ENCODE results near the gene ZNF684.
"Not testable (repeated sequence)": the region's sequence is repeated elsewhere in the genome, so short reads cannot be mapped to it uniquely, and the experiment has no call there.

The ZNF684 gene

DNA sequence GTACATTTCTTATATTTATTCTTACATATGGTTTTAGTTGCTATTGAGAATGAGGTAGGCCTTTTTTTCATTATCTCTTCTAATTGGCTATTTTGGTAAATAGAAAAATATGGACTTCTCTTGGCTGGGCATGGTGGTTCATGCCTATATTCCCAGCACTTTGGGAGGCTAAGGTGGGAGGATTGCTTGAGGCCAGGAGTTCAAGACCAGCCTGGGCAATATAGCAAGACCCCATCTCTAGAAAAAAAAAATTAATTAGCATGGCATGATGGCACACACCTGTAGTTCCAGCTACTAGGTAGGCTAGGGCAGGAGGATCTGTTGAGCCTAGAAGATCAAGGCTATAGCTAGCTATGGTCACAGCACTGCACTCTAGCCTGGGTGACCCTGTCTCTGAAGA lies 3.2 kb downstream of the ZNF684 start:
- H3K27me3 ChIP-seq = no peaks in the 10 kb centered on the region
- H3K9ac ChIP-seq = no peak overlapping the region
- no peak overlapping the region for H3K4me2 ChIP-seq
- no peak overlapping the region for H3K27ac ChIP-seq
- H3K36me3 ChIP-seq = peaks cover 38% of the 10 kb centered on the region
- H4K20me1 ChIP-seq = no peaks in the 10 kb centered on the region
- TF ChIP-seq Cebpa-rat (IDR thresholded peaks at IDR 0.05) = no peak
- peaks cover 24% of the 10 kb centered on the region for H3K4me1 ChIP-seq
- H3K9me3 ChIP-seq = peaks cover 19% of the 10 kb centered on the region
- no peak overlapping the region for H3K4me3 ChIP-seq

DNA sequence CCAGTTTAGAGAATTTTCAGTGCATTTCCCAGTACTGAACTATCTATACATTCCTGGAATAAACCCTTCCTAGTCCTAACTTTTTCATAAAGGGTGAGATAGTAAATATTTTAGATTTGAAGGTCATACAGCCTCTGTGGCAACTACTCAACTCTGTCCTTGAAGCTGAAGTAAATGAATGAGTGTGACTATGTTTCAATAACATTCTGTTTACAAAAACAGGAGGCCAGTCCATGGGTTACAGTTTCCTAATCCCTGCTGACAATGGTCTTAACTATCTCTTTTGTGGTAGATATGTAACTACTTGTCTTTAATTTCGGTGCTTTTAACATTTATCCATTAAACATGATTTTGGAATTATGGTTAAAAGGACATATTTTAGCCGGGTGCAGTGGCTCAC lies 4.3 kb downstream of the ZNF684 start:
- Histone ChIP-seq H3K27ac (no peak overlapping the region), H3K4me3 (no peak overlapping the region), H4K20me1 (no peaks in the 10 kb centered on the region), H3K9me3 (peaks cover 19% of the 10 kb centered on the region), H3K36me3 (peaks cover 44% of the 10 kb centered on the region), H3K27me3 (no peaks in the 10 kb centered on the region), H3K4me1 (peaks cover 21% of the 10 kb centered on the region), H3K4me2 (no peak overlapping the region), H3K9ac (no peak overlapping the region)
- no peak for TF ChIP-seq Cebpa-rat (IDR thresholded peaks at IDR 0.05)

DNA sequence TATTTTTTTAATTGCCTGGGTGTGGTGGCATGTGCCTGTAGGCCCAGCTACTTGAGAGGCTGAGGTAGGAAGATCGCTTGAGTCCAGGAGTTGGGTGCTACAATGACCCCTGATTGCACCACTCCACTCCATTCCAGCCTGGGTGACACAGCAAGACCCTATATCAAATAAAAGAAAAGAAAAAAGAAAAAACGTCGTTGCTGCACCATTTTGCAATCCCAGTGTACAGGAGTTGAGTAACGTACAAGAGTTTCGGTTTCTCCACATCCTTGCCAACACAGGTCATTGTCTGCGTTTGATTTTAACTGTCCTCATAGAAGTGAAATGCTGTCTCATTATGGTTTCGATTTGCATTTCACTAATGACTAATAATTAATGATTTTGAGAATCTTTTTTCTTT lies 7.9 kb downstream of the ZNF684 start:
- Histone ChIP-seq H3K4me2 (no peak overlapping the region), H3K4me1 (no peaks in the 10 kb centered on the region), H3K36me3 (peaks cover 73% of the 10 kb centered on the region), H3K9me3 (peaks cover 27% of the 10 kb centered on the region), H3K4me3 (no peak overlapping the region), H4K20me1 (no peaks in the 10 kb centered on the region), H3K9ac (no peak overlapping the region), H3K27ac (no peak overlapping the region), H3K27me3 (no peaks in the 10 kb centered on the region)
- TF ChIP-seq Cebpa-rat (IDR thresholded peaks at IDR 0.05) = no peak

DNA sequence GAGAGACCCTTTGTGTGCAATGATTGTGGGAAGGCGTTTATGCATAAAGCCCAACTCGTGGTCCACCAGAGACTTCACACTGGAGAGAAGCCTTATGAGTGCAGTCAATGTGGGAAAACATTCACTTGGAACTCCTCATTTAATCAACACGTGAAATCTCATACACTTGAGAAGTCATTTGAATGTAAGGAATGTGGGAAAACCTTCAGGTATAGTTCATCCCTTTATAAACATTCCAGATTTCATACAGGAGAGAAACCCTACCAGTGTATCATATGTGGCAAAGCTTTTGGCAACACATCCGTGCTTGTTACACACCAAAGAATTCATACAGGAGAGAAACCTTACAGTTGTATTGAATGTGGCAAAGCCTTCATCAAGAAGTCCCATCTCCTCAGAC lies 15.5 kb downstream of the ZNF684 start:
- Histone ChIP-seq H3K9ac (no peak overlapping the region), H3K4me2 (no peak overlapping the region), H3K9me3 (peaks cover 51% of the 10 kb centered on the region), H3K27me3 (no peaks in the 10 kb centered on the region), H3K27ac (no peak overlapping the region), H3K36me3 (peaks cover 60% of the 10 kb centered on the region), H3K4me1 (no peaks in the 10 kb centered on the region), H4K20me1 (no peaks in the 10 kb centered on the region), H3K4me3 (no peak overlapping the region)
- TF ChIP-seq Cebpa-rat (IDR thresholded peaks at IDR 0.05) = no peak

DNA sequence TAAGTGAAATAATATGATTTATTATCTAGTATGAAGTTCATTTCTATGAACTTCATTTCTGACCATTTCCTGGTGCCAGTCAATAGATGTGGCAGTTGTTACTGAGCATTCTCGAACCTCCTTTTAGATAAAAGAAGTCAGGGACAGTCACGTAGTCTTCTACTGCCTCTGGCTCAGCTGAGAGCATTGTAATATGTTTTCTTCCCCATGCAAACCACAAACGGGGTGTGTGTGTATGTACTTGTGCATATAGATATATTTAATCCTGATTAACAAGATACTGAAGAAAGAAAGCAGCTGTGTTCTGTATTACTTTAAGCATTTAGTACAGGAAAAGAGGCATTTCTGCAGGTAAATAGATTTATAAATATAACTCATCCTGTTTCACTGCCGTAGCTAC lies 21.6 kb downstream of the ZNF684 start:
- no peak overlapping the region for H3K27ac ChIP-seq
- H4K20me1 ChIP-seq = no peaks in the 10 kb centered on the region
- H3K4me3 ChIP-seq = no peak overlapping the region
- H3K27me3 ChIP-seq = no peaks in the 10 kb centered on the region
- H3K4me2 ChIP-seq = no peak overlapping the region
- peaks cover 18% of the 10 kb centered on the region for H3K9me3 ChIP-seq
- H3K36me3 ChIP-seq = peaks cover 6% of the 10 kb centered on the region
- no peak overlapping the region for H3K9ac ChIP-seq
- H3K4me1 ChIP-seq = no peaks in the 10 kb centered on the region
- TF ChIP-seq Cebpa-rat (IDR thresholded peaks at IDR 0.05) = no peak

DNA sequence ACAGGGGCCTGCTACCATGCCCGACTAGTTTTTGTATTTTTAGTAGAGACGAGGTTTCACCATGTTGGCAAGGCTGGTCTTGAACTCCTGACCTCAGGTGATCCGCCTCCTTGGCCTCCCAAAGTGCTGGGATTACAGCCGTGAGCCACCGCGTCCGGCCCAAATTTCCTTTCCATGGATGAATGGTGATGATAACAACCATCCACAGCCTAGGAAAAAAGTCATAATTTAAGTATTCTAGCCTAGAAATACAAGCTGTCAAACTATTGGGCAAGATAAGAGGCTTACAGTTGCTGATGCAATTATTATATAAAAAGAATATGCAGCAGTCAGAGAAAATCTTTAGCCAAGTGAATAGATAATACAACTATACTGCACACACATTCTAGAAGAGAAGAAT lies 23.4 kb downstream of the ZNF684 start:
- H3K27me3 ChIP-seq, H3K4me1 ChIP-seq, H3K4me3 ChIP-seq, H3K4me2 ChIP-seq, H4K20me1 ChIP-seq, H3K36me3 ChIP-seq, H3K27ac ChIP-seq, H3K9ac ChIP-seq: not testable (repeated sequence)
- peaks cover 28% of the 10 kb centered on the region for H3K9me3 ChIP-seq

DNA sequence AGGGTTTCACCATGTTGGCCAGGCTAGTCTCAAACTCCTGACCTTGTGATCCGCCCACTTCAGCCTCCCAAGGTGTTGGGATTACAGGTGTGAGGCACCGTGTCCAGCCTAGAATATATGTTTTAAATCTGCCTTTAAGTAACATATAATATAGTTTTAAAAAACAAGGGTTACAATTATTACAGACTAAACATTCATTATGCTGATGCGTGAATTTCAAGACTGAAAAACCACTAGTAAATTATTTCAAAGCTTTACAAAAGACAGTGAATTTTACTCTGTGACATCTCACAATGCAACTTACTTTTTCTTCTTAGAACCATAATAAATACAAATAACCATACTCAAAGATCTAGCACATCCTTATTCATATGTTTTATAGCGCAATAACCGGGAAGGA lies 24.7 kb downstream of the ZNF684 start:
- Histone ChIP-seq H3K4me2 (no peak overlapping the region), H4K20me1 (no peaks in the 10 kb centered on the region), H3K9ac (no peak overlapping the region), H3K4me3 (no peak overlapping the region), H3K27ac (no peak overlapping the region), H3K9me3 (peaks cover 28% of the 10 kb centered on the region), H3K4me1 (no peaks in the 10 kb centered on the region), H3K36me3 (0 out of 2 replicates have a peak, but pooled peaks cover 4% of the 10 kb centered on the region), H3K27me3 (no peaks in the 10 kb centered on the region)
- TF ChIP-seq Cebpa-rat (IDR thresholded peaks at IDR 0.05) = no peak

DNA sequence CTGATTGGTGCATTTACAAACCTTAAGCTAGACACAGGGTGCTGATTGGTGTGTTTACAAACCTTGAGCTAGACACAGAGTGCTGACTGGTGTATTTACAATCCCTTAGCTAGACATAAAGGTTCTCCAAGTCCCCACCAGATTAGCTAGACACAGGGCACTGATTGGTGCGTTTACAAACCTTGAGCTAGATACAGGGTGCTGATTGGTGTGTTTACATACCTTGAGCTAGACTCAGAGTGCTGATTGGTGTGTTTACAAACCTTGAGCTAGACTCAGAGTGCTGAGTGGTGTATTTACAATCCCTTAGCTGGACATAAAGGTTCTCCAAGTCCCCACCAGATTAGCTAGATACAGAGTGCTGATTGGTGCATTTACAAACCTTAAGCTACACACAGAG lies 26.8 kb downstream of the ZNF684 start:
- H3K4me1 ChIP-seq = not testable (repeated sequence)

DNA sequence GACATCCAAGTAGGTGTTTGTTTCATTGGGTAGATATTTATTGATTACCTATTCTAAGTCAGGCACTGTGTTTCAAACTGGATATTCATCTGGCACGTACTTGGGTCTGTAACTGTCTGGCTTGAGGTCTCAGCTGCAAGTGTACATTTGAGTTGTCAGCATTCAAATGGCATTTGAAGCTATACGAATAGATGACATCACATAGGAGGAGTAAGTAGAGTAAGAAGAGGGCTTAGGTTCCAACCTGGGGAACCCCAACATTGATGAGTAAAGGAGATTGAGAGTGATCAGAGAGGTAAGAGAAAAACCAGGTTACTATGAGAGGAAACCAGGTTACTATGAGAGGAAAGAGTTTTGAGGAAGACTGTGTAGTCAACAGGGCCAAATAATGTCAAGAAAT lies 30.7 kb downstream of the ZNF684 start:
- no peak overlapping the region for H3K4me2 ChIP-seq
- H3K27me3 ChIP-seq = no peaks in the 10 kb centered on the region
- no peak for TF ChIP-seq Cebpa-rat (IDR thresholded peaks at IDR 0.05)
- H3K27ac ChIP-seq = no peak overlapping the region
- no peak overlapping the region for H3K9ac ChIP-seq
- peaks cover 24% of the 10 kb centered on the region for H3K9me3 ChIP-seq
- H3K4me1 ChIP-seq = no peaks in the 10 kb centered on the region
- H3K36me3 ChIP-seq = 0 out of 2 replicates have a peak, but pooled peaks cover 4% of the 10 kb centered on the region
- no peak overlapping the region for H3K4me3 ChIP-seq
- H4K20me1 ChIP-seq = no peaks in the 10 kb centered on the region

More for the DNA sequence above, 26.8 kb downstream of the ZNF684 start:
- not testable (repeated sequence) for H3K9ac ChIP-seq, H3K27me3 ChIP-seq, H4K20me1 ChIP-seq, H3K4me2 ChIP-seq, H3K27ac ChIP-seq, H3K4me3 ChIP-seq, H3K36me3 ChIP-seq
- peaks cover 28% of the 10 kb centered on the region for H3K9me3 ChIP-seq

DNA sequence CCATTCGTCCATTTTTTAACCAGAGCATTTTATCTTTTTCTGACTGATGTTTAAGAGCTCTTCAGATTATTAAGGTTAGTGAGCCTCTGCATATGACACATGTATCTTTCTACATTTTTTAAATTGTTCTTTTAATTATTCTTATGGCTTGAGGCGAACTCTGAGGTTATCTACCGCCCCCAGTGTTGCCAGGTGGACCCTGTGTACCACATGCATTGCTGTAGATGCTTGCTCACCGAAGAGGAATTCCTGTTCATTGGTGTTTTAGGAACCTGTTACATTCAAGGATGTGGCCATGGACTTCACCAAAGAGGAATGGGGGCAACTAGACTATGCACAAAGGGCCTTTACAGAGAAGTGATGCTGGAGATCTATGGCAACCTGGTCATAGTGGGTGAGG lies 31.8 kb downstream of the ZNF684 start:
- no peak for TF ChIP-seq Cebpa-rat (IDR thresholded peaks at IDR 0.05)
- H3K4me1 ChIP-seq = no peaks in the 10 kb centered on the region
- no peak overlapping the region for H3K4me2 ChIP-seq
- no peak overlapping the region for H3K27ac ChIP-seq
- H3K9me3 ChIP-seq = peaks cover 15% of the 10 kb centered on the region
- no peaks in the 10 kb centered on the region for H3K27me3 ChIP-seq
- H3K36me3 ChIP-seq = 0 out of 2 replicates have a peak, but pooled peaks cover 4% of the 10 kb centered on the region
- no peak overlapping the region for H3K4me3 ChIP-seq
- no peaks in the 10 kb centered on the region for H4K20me1 ChIP-seq
- H3K9ac ChIP-seq = no peak overlapping the region

DNA sequence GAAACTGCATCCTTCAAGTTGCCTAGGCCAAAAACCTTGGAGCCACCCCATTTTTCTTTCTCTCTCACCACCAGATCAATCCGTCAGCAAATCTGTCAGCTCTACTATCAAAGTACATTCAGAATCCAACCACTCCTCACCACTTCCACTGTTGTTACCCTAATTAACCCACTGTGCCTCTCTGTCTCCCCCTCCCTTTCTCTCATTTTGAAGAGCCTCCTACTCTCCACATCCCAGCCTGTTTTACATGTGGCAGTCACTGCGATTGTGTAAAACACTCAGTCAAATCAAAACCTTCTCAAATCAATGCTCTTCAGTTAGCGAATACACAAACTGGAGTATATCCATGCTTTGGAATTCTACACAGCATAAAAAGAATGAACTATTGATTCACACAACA lies 33.1 kb downstream of the ZNF684 start:
- TF ChIP-seq Cebpa-rat (IDR thresholded peaks at IDR 0.05) = no peak
- H3K9me3 ChIP-seq = peaks cover 3% of the 10 kb centered on the region; the same call in 1 of the 2 replicates

More for the DNA sequence above, 33.1 kb downstream of the ZNF684 start:
- Histone ChIP-seq H3K36me3 (no peaks in the 10 kb centered on the region), H3K4me2 (no peak overlapping the region), H3K4me1 (no peaks in the 10 kb centered on the region), H3K27ac (no peak overlapping the region), H3K27me3 (no peaks in the 10 kb centered on the region), H3K4me3 (no peak overlapping the region), H4K20me1 (no peaks in the 10 kb centered on the region), H3K9ac (no peak overlapping the region)
